EH (cell line): ENCODE results near the gene EGFR.

Experiments used
- DNase-seq: peaks from one replicate; pipeline ENCODE4 v3.0.0-alpha.2; 2015; ENCODE audit warnings: low read depth

EGFR gene

GRCh38 chr7:55127135-55127551, 108.3 kb downstream of the EGFR start:
- peak; percentile 74 for DNase-seq

DNA sequence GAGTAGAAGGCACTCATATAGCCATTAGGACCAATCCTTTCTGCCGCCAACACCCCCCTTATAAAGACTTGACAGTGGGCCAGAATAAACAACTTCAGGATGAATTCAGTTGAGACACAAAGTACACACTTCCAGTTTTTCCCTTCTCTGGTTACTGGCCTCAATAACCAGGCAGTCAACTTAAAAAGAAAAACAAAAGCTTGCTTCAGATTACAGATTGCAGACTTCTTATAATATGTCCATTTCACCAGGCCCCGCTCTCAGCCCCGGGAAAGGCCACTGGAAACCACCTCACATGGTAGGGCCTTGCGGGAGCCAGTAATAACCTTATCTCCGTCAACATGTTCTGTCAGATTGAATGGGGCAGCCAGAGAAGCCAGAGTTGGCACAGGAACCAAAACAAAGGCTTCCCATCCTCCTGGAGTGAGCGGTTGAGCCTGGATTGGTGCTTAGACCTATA, 108.8 kb downstream of the EGFR start:
- peak; percentile 85 for DNase-seq

DNA sequence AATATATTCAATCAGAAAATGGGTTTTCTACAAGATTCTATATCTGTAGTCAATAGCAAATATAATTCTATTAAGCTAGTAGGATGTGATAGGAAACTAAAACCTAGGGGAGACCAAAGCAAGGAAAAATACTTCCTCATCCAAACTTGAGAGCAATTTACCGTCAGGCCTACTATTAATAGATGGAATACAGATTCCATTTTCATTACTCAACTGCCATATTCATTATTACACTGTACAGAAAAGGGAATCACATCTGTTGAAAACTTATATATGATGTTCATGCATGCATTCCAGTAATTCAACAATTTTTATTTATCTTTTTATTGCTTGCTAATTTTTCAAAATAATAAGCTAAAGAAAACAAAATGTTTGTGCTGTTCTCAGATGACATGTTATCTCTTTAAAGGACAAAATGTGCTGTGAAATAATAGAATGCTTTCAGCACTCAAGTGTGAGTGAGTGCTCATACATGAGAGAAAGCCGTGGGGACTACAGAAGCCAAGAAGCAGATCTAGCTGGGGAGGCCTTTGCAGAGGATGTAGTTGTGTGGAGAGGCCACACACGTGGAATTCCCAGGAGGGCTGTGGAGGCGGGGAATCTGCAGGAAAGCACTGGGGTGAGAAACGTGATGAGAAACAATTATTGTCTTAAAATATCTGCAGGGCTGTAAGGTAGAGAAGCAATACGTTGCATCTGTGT, 110.0 kb downstream of the EGFR start:
- peak; percentile 72 for DNase-seq

GRCh38 chr7:55129541-55130394, 111.0 kb downstream of the EGFR start:
- DNase-seq = peak; percentile 82

GRCh38 chr7:55130395-55131141, 111.8 kb downstream of the EGFR start:
- peak; percentile 90 for DNase-seq

GRCh38 chr7:55131142-55131929, 112.5 kb downstream of the EGFR start:
- no peak for DNase-seq

GRCh38 chr7:55132550-55132889, 113.7 kb downstream of the EGFR start:
- DNase-seq = no peak

GRCh38 chr7:55132890-55133551, 114.2 kb downstream of the EGFR start:
- DNase-seq = peak; percentile 99

DNA sequence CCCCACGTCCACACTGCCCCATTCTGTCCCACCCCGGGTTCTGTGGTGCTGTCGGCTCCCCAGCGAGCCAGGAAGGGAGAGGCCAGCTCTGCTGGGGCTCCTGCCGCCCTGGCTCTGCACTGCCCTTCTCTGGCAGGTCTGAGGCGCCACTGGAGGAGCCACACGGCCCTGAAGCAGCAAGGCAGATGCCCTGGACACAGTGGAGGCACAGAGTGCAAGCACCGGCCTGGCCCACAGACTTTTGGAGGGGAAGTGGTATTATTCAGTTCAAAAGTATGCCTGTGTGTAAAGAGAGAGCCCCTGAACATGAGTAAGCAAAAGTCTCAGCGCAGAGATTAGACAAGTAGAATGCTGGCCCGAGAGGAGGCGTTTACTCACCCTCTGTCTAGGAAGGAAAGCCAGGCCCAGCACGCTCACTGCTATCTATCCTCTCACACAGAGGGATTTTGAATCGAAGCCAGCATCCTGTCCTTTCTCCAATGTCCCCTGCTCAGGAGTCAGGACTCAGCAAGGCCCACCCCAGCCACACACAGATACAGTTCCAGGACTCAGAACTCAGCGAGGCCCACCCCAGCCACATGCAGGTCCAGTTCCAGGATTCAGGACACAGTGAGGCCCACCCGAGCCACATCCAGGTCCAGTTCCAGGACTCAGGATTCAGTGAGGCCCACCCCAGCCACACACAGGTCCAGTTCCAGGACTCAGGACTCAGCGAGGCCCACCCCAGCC, 115.0 kb downstream of the EGFR start:
- peak; percentile 100 for DNase-seq

GRCh38 chr7:55134359-55134725, 115.5 kb downstream of the EGFR start:
- no peak for DNase-seq

- DNase-seq = no peak
Measured at GRCh38 chr7:55134786-55135185, 116.0 kb downstream of the EGFR start.

GRCh38 chr7:55135462-55135861, 116.6 kb downstream of the EGFR start:
- no peak for DNase-seq

DNA sequence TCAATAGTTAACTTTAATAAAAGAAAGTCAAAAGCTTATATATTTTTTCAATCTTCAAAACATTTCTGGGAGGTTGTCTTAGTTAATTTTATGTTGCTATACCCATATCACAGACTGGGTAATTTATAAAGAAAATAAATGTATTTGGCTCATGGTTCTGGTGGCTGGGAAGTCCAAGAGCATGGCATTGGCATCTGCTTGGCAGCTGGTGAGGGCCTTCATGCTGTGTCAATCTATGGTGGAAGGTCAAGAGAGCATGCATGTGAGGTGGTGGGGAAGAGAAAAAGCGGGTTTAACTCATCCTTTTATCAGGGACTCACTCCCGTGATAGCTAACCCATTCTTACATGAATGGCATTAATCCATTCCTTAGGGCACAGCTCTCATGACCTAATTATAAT, 119.8 kb downstream of the EGFR start:
- no peak for DNase-seq

DNA sequence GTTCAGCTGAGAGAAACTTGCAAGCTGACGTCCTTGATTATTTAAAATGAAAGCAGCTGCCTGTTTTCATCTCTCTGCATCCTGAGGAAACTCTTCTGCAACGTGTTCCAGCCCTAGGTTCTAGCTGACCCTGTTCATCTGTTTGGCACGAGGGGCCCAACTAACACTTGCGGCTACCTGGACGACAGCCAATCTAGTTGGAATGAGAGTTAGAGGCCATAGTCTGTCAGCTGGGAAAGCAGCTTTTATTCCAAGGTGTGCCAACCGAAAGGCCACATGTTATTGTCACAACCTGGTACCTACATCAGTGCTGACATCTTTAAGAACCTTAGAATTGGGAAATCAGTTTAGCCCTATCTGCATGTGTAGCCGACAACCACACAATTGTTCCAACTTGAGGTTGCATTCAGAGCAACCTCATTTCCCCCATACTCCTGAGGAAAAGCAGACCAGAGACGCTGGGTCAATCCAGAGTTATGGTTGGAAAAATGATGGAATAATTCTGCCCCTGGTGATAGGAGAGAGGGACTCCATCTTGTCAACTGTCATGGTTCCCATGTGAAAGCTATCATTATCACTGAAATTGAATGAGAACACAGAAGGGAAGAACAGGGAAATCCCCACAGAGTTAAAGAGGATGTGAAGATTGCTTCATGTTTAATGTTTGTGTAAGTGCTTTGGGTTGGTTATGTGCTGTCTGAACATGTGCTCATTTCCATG, 121.6 kb downstream of the EGFR start:
- peak; percentile 65 for DNase-seq

- no peak for DNase-seq
Measured at GRCh38 chr7:55140941-55141278, 122.1 kb downstream of the EGFR start.

- no peak for DNase-seq
Measured at GRCh38 chr7:55142919-55143600, 124.2 kb downstream of the EGFR start.

- DNase-seq = no peak
Measured at GRCh38 chr7:55144333-55145317, 125.8 kb downstream of the EGFR start.

- DNase-seq = no peak
Measured at GRCh38 chr7:55145606-55146005, 126.8 kb downstream of the EGFR start.
